H1 (cell line): Measurements from ENCODE around the gene HOTAIR. TPM values are rescaled to one million over a fixed set of nuclear protein-coding genes. Genes with fewer than 3 reads are reported as not detected.

ENCODE experiments used
- CTCF ChIA-PET: fragments of 300-600 bp; sonication (Branson Sonifier 250); formaldehyde crosslinking; loops from one replicate; lab custom pipeline; 2021; ENCODE audit not compliant: partially characterized antibody; lab: Charles Lee
- POLR2A ChIA-PET: fragments of 300-600 bp; sonication (Branson Sonifier 250); formaldehyde crosslinking; loops from one replicate; lab custom pipeline; 2021; ENCODE audit warnings: inconsistent platforms; ENCODE audit not compliant: partially characterized antibody; lab: Charles Lee
- DNase-seq, 2 experiments: peaks; one replicate each; pipeline versions ENCODE4 v3.0.0 to v3.0.0-alpha.2; 2010 to 2022; ENCODE audit warnings: low spot score in 2 of 2, low read depth in 1 of 2, mixed read lengths in 1 of 2
- FAIRE-seq: peaks from 2 replicates; lab custom pipeline; 2011; peaks lifted over from hg19 to GRCh38; lab: Jason Lieb, UNC
- H2AFZ ChIP-seq: 2 replicates; pipeline ENCODE4 v1.8.1; 2012; ENCODE audit warnings: low read length, inconsistent platforms
- H2AK5ac ChIP-seq: 2 replicates; pipeline ENCODE4 v1.6.1; 2013; ENCODE audit warnings: low read depth, low read length
- H2BK120ac ChIP-seq: replicated peaks from 2 replicates; pipeline ENCODE3; 2013; ENCODE audit warnings: low read depth, low read length, inconsistent platforms
- H2BK12ac ChIP-seq: 2 replicates; pipeline ENCODE4 v1.6.1; 2013; ENCODE audit warnings: low read depth, low read length
- H2BK15ac ChIP-seq: 2 replicates; pipeline ENCODE4 v1.6.1; 2013; ENCODE audit warnings: low read length
- H2BK20ac ChIP-seq: 2 replicates; pipeline ENCODE4 v1.6.1; 2013; ENCODE audit warnings: low read length
- H2BK5ac ChIP-seq: 2 replicates; pipeline ENCODE4 v1.6.1; 2013; ENCODE audit warnings: low read depth, low read length
- H3K14ac ChIP-seq: 2 replicates; pipeline ENCODE4 v1.6.1; 2013; ENCODE audit warnings: inconsistent platforms; ENCODE audit not compliant: insufficient read length
- H3K18ac ChIP-seq: 2 replicates; pipeline ENCODE4 v1.6.1; 2013; ENCODE audit warnings: low read length; ENCODE audit errors: extremely low read depth
- H3K23ac ChIP-seq: 2 replicates; pipeline ENCODE4 v1.6.1; 2013; ENCODE audit warnings: inconsistent platforms; ENCODE audit not compliant: insufficient read length
- H3K23me2 ChIP-seq: 2 replicates; pipeline ENCODE4 v1.6.1; 2013; ENCODE audit warnings: low read depth, low read length
- H3K27ac ChIP-seq: 2 replicates; pipeline ENCODE4 v1.6.1; 2011; ENCODE audit warnings: low read depth, low read length, inconsistent platforms
- H3K27me3 ChIP-seq, 4 experiments: replicated peaks in 1 of 4; 1 replicate in 1 of 4; 2 replicates in 3 of 4; pipeline versions ENCODE4 v1.6.1 to v1.8.1; 2011 to 2013; ENCODE audit warnings: low read length in 3 of 4, mild to moderate bottlenecking in 3 of 4, inconsistent platforms in 2 of 4, mixed read lengths in 2 of 4, moderate library complexity in 1 of 4; ENCODE audit not compliant: control insufficient read depth in 3 of 4, insufficient read depth in 3 of 4; ENCODE audit errors: extremely low read depth in 1 of 4
- H3K36me3 ChIP-seq, 4 experiments: 2 replicates each; pipeline versions ENCODE4 v1.6.1 to v1.8.1; 2011 to 2013; ENCODE audit warnings: mild to moderate bottlenecking in 4 of 4, low read length in 3 of 4, moderate library complexity in 2 of 4, control low read depth in 1 of 4, inconsistent platforms in 1 of 4; ENCODE audit not compliant: insufficient read depth in 4 of 4, control insufficient read depth in 2 of 4
- H3K4ac ChIP-seq: replicated peaks from 2 replicates; pipeline ENCODE3; 2013; ENCODE audit warnings: low read length, low read depth, mixed read lengths, inconsistent platforms; ENCODE audit not compliant: insufficient read length
- H3K4me1 ChIP-seq, 4 experiments: replicated peaks in 1 of 4; 1 replicate in 1 of 4; 2 replicates in 3 of 4; pipeline versions ENCODE4 v1.6.1 to v1.8.1; 2011 to 2013; ENCODE audit warnings: low read length in 3 of 4, inconsistent platforms in 2 of 4, mixed read lengths in 1 of 4; ENCODE audit not compliant: insufficient read depth in 4 of 4, control insufficient read depth in 3 of 4
- H3K4me2 ChIP-seq, 2 experiments: 2 replicates each; pipeline versions ENCODE4 v1.6.1 to v1.8.1; 2011 to 2013; ENCODE audit warnings: low read depth in 2 of 2, low read length in 2 of 2, control low read depth in 1 of 2, inconsistent platforms in 1 of 2, mild to moderate bottlenecking in 1 of 2; ENCODE audit not compliant: insufficient read depth in 1 of 2
- H3K4me3 ChIP-seq, 4 experiments: fragments of 200-600, 300-600 bp in 1 of 4; sonication (generic), shearing (Covaris generic), sonication (Bioruptor Twin) in 1 of 4; 2 replicates each; pipeline versions ENCODE4 v1.5.1 to v1.8.1; 2011 to 2016; ENCODE audit warnings: low read length in 4 of 4, low read depth in 3 of 4, control low read depth in 2 of 4, inconsistent platforms in 2 of 4, mild to moderate bottlenecking in 2 of 4, mixed read lengths in 1 of 4, moderate library complexity in 1 of 4; ENCODE audit not compliant: insufficient read depth in 2 of 4; ENCODE audit errors: extremely low read depth in 1 of 4
- H3K56ac ChIP-seq: replicated peaks from 2 replicates; pipeline ENCODE3; 2013; ENCODE audit warnings: low read depth, mild to moderate bottlenecking, mixed read lengths, low read length, inconsistent platforms; ENCODE audit not compliant: insufficient read length
- H3K79me1 ChIP-seq: 2 replicates; pipeline ENCODE4 v1.6.1; 2013; ENCODE audit warnings: low read depth, low read length, control low read depth
- H3K79me2 ChIP-seq, 2 experiments: 2 replicates each; pipeline versions ENCODE4 v1.6.1 to v1.8.1; 2012 to 2013; ENCODE audit warnings: low read length in 2 of 2, mild to moderate bottlenecking in 2 of 2, inconsistent platforms in 1 of 2; ENCODE audit not compliant: insufficient read depth in 2 of 2, control insufficient read depth in 1 of 2
- H3K9ac ChIP-seq, 4 experiments: replicated peaks in 1 of 4; 1 replicate in 1 of 4; 2 replicates in 3 of 4; pipeline versions ENCODE4 v1.6.1 to v1.8.1; 2011 to 2013; ENCODE audit warnings: low read depth in 3 of 4, low read length in 3 of 4, control low read depth in 2 of 4, mild to moderate bottlenecking in 2 of 4, moderate library complexity in 2 of 4, inconsistent platforms in 1 of 4; ENCODE audit errors: extremely low read depth in 1 of 4
- H3K9me3 ChIP-seq, 2 experiments: 2 replicates each; pipeline versions ENCODE4 v1.6.1 to v1.8.1; 2012 to 2013; ENCODE audit warnings: mild to moderate bottlenecking in 2 of 2, moderate library complexity in 2 of 2, control low read depth in 1 of 2, inconsistent platforms in 1 of 2, low read depth in 1 of 2, low read length in 1 of 2, mixed read lengths in 1 of 2; ENCODE audit not compliant: insufficient read depth in 2 of 2
- H4K20me1 ChIP-seq, 2 experiments: replicated peaks in 1 of 2; 2 replicates each; pipeline versions ENCODE3 to v1.8.1; 2011 to 2013; ENCODE audit warnings: inconsistent platforms in 2 of 2, low read length in 2 of 2, mild to moderate bottlenecking in 1 of 2; ENCODE audit not compliant: insufficient read depth in 2 of 2, control insufficient read depth in 1 of 2
- H4K5ac ChIP-seq: 2 replicates; pipeline ENCODE4 v1.6.1; 2013; ENCODE audit warnings: low read length, low read depth, mixed read lengths, inconsistent platforms; ENCODE audit not compliant: insufficient read length
- H4K8ac ChIP-seq: 2 replicates; pipeline ENCODE4 v1.8.0; 2013; ENCODE audit warnings: mild to moderate bottlenecking, moderate library complexity, low read length, inconsistent platforms; ENCODE audit not compliant: insufficient read depth; ENCODE audit errors: extremely low read depth
- H4K91ac ChIP-seq: replicated peaks from 2 replicates; pipeline ENCODE3; 2013; ENCODE audit warnings: low read length, mixed read lengths, inconsistent platforms; ENCODE audit not compliant: insufficient read length
- CHD2 ChIP-seq: IDR thresholded peaks from 2 replicates; pipeline ENCODE4 v1.6.1; 2012; ENCODE audit warnings: low read length, improper control_type of control experiment
- CREB1 ChIP-seq: IDR thresholded peaks from 2 replicates; pipeline ENCODE4 v1.6.1; 2012; ENCODE audit warnings: inconsistent platforms
- EZH2 ChIP-seq: fragments of 200-600 bp; sonication (generic); IDR thresholded peaks from 2 replicates; pipeline ENCODE4 v1.7.1; 2012; ENCODE audit warnings: low read depth, mild to moderate bottlenecking, moderate library complexity, low read length, inconsistent platforms; ENCODE audit not compliant: severe bottlenecking
- KDM1A ChIP-seq: fragments of 200-600, 300-600 bp; sonication (generic); IDR thresholded peaks from 2 replicates; pipeline ENCODE4 v1.7.1; 2016; ENCODE audit warnings: mild to moderate bottlenecking, low read length, borderline replicate concordance
- RNF2 ChIP-seq: fragments of 200-900, 300-1000 bp; sonication (generic); IDR thresholded peaks from 2 replicates; pipeline ENCODE4 v1.7.1; 2016; ENCODE audit warnings: borderline replicate concordance, low read depth, mild to moderate bottlenecking, antibody characterized with exemption, low read length; ENCODE audit not compliant: poor library complexity, severe bottlenecking; ENCODE audit errors: missing control alignments
- RXRA ChIP-seq: IDR thresholded peaks from 2 replicates; pipeline ENCODE4 v1.6.1; 2011; ENCODE audit warnings: low read depth, mild to moderate bottlenecking, low read length, moderate library complexity; ENCODE audit not compliant: insufficient read depth
- SP1 ChIP-seq: IDR thresholded peaks from 2 replicates; pipeline ENCODE4 v1.6.1; 2011; ENCODE audit warnings: low read depth, low read length
- SUZ12 ChIP-seq: fragments of 200-600 bp; sonication (generic); IDR thresholded peaks from 2 replicates; pipeline ENCODE4 v1.6.1; 2012; ENCODE audit warnings: mild to moderate bottlenecking, inconsistent platforms, low read length, moderate library complexity, mixed read lengths
- TBP ChIP-seq: IDR thresholded peaks from 2 replicates; pipeline ENCODE4 v1.6.1; 2011; ENCODE audit warnings: low read depth, low read length, improper control_type of control experiment
- ZNF274 ChIP-seq: IDR thresholded peaks from 2 replicates; pipeline ENCODE4 v1.7.0; 2012; ENCODE audit warnings: low read length, borderline replicate concordance; ENCODE audit errors: extremely low read depth
- WGBS, 2 experiments: shearing (Covaris generic) in 1 of 2; methylation state at CpG; one replicate each; pipeline versions ENCODE4 v1.1.6 to v1.1.7; 2013 to 2015; ENCODE audit warnings: low lambda C conversion rate in 2 of 2, mixed read lengths in 2 of 2, inconsistent platforms in 1 of 2, low coverage in 1 of 2, missing lambda C conversion rate in 1 of 2; ENCODE audit not compliant: insufficient replicate concordance in 2 of 2, insufficient coverage in 1 of 2, insufficient read length in 1 of 2; ENCODE audit errors: extremely low coverage in 1 of 2, missing lambda C conversion rate in 1 of 2; 5-methylcytosine and 5-hydroxymethylcytosine counted together
- polyA plus RNA-seq, 7 experiments: library from polyadenylated mRNA; depleted of rRNA in 3 of 7; stranded (reverse) in 5 of 7; unstranded in 2 of 7; fragments of >200 nt in 5 of 7; fragments of 200-250 nt in 2 of 7; gene quantifications; 1 replicate in 5 of 7; 2 replicates in 1 of 7; 4 replicates in 1 of 7; pipeline versions ENCODE4 v1.2.1 to v1.2.3, GENCODE V29; 2011 to 2013; ENCODE audit warnings: missing spikeins in 2 of 7, mixed read lengths in 2 of 7
- total RNA-seq: library from RNA; stranded (reverse); fragmentation: NEBNext Ultra II Directional; extraction: Animal tissue kit (Norgen Biotek cat#: 25700); gene quantifications from 2 replicates; pipeline ENCODE4 v1.2.1, GENCODE V29; 2021

Gene HOTAIR
- total and polyA plus RNA-seq, 2 of the 8 experiments (the other 6 are each of a cell fraction or from before 2014, with no cell fraction given) = not detected

GRCh38 chr12:53960187-53961024, 14.3 kb downstream of the HOTAIR start:
- H3K27ac ChIP-seq = no peak overlapping the region
- FAIRE-seq = no peak
- 0 out of 2 replicates have a peak overlapping the region, but pooled peaks have one; percentile 3 for H2BK12ac ChIP-seq
- peaks cover 33 to 51% of the 10 kb centered on the region in 2 experiments for H4K20me1 ChIP-seq
- H2AK5ac ChIP-seq = no peak overlapping the region
- TF ChIP-seq EZH2 (peak; percentile 93), KDM1A (no peak), RNF2 (peak; percentile 86), TBP (no peak), CHD2 (no peak), CREB1 (no peak), SUZ12 (peak; percentile 87; the same call in 1 of the 2 replicates), SP1 (no peak), ZNF274 (no peak), RXRA (no peak)
- TF ChIP-seq, all 59 proteins: peak for 3
- H3K23ac ChIP-seq = no peak overlapping the region
- H2BK120ac ChIP-seq = no peak overlapping the region
- H3K14ac ChIP-seq = no peak overlapping the region
- H3K4me2 ChIP-seq = peak overlapping the region; percentile 19 to 36; a peak in 2 of 4 replicates
- no peaks in the 10 kb centered on the region for H3K79me2 ChIP-seq
- H4K5ac ChIP-seq = no peak overlapping the region
- H4K8ac ChIP-seq = no peak overlapping the region
- WGBS, 2 experiments = 18% methylated on average over 32 of the region's 39 CpGs; no CpG with 5 or more reads in 1 of the 2 experiments
- no peaks in the 10 kb centered on the region for H3K23me2 ChIP-seq
- no peak for DNase-seq
- peaks cover 0 to 8% (median 0%) of the 10 kb centered on the region in 4 experiments; a peak in 1 of 8 replicates for H3K36me3 ChIP-seq
- no peak overlapping the region for H3K4ac ChIP-seq
- H3K9me3 ChIP-seq = no peaks in the 10 kb centered on the region
- no peak overlapping the region for H3K56ac ChIP-seq
- H2AFZ ChIP-seq = no peak overlapping the region
- H2BK20ac ChIP-seq = no peak overlapping the region
- H3K9ac ChIP-seq = no peak overlapping the region
- H3K79me1 ChIP-seq = no peaks in the 10 kb centered on the region
- CTCF ChIA-PET = interaction anchor here (0.8 to 2.5 kb wide), 8 partner anchors 10 to 241 kb away, joined by 3 to 10 read pairs (median 4); partner anchors contain the start of gene HOXC10
- H4K91ac ChIP-seq = no peak overlapping the region
- H3K4me3 ChIP-seq = 0 out of 8 replicates have a peak overlapping the region, but pooled peaks of 1 of the 4 experiments have one; percentile 30
- peaks cover 0 to 5% (median under 1%) of the 10 kb centered on the region in 4 experiments; a peak in 1 of 7 replicates for H3K4me1 ChIP-seq
- POLR2A ChIA-PET = interaction anchor here (0.6 to 1.4 kb wide), 3 partner anchors 8 to 144 kb away, joined by 3 read pairs; no protein-coding TSS in a partner anchor
- H2BK15ac ChIP-seq = no peak overlapping the region; the same call in 1 of the 2 replicates
- H2BK5ac ChIP-seq = no peak overlapping the region
- peaks cover 99 to 100% (median 100%) of the 10 kb centered on the region in 4 experiments for H3K27me3 ChIP-seq
- H3K18ac ChIP-seq = no peak overlapping the region
